NCI-H1417 (cell line): ENCODE measurements around the gene ENDOU.

ENCODE experiments used
- DNase-seq, 3 experiments: peaks; one replicate each; lab custom pipeline; 2025; lab: John Stamatoyannopoulos, UW

ENDOU gene, protein sequence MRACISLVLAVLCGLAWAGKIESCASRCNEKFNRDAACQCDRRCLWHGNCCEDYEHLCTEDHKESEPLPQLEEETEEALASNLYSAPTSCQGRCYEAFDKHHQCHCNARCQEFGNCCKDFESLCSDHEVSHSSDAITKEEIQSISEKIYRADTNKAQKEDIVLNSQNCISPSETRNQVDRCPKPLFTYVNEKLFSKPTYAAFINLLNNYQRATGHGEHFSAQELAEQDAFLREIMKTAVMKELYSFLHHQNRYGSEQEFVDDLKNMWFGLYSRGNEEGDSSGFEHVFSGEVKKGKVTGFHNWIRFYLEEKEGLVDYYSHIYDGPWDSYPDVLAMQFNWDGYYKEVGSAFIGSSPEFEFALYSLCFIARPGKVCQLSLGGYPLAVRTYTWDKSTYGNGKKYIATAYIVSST

GRCh38 chr12:47725091-47725772, at the start of gene ENDOU:
ENDOU (minus strand) TSS chr12:47725490; CDS start chr12:47725413, 77 bp downstream.
- DNase-seq, result no peak

GRCh38 chr12:47774663-47775062, 49.4 kb upstream of the ENDOU start:
- DNase-seq, result no peak

DNA sequence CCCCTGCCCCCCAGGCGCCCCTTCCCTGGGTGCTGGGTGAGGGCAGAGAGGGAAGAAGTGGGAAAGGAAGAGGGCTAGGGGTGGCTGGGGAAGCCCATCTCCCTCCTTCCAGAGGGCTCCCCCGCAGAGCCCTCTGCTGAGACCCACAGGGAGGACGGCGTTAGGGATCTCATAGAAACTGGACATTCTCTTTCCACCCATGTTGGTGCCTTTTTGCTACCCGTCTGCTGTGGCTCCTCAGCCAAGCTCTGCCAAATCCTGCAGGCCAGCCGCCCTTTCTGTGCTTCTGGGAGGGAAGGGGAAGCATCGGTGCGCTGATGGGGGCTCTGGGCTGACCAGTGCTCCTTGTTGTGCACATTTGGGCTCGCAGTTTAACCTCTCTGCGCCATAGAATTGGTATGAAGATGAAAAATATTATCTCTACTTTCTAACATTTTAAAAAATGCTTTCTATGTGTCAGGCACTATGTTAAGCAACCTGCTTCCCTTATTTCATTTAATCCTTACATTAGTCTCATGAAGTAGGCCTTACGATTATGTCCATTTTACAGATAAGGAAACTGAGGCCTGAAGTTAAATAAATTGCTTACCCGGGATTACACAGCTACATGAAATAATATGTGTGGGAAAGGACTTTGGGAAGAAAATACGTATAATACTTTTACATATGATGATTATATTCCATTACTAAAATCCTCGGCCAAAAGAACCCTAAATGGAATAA, 48.7 kb upstream of the ENDOU start:
- peak in 1 of 3 experiments; percentile 74 for DNase-seq

DNA sequence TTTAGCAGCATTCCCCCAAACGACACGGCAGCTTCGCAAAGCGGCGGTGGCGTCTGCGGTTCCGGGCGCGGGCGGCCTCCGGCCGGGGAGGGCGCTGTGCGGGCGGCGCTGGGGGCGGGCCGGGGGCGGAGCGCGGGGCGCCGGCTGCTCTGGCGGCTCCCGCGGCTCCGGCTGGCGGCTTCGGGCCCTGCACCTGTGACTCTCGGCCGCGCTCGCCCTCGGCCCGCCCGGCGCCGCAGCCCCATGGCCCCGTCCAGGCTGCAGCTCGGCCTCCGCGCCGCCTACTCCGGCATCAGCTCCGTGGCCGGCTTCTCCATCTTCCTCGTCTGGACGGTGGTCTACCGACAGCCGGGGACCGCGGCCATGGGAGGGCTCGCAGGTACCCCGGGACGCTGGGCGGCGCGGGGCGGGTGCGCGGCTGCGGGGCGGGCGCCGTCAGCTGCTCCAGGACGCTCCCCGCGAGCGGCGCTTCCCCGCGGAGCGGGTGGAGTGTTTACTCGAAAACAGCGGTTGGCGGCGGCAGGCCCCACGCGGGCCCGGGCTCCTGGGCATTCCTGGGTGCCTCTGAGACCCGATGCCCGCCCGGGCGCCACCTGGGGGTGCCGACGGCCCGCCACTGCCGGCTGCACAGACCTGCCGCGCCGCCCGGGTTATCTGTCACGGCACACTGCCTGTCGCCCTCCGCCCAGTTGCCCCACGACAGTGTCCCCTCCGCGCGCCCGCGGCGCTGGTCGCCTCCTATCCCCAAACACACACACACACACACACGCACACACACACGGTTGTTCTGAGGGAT, 48.0 kb upstream of the ENDOU start, which contains the start of gene SLC48A1:
SLC48A1 (plus strand) TSS at position 177 of the 796 bp plus-strand sequence; CDS start at position 244, 67 bp downstream.
- DNase-seq, result peak; percentile 81 to 85 (median 82)

DNA sequence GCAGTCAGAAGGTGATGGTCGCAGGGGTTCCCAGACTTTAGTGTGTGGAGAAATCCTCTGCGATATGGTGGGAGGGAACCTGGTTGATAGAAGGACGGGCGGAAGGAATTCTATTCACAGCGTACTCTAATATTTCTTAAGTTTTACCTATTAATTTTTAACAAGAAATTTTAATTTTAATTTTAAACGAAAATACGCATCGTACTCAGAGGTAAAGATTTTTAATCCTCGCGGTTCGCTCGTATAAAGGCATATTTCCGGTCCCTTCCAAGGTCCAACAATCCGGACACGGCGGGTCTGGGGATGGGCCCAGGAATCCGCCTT, 47.4 kb upstream of the ENDOU start:
- DNase-seq, result no peak

- no peak for DNase-seq
Observed at GRCh38 chr12:47772094-47772660, 46.9 kb upstream of the ENDOU start.

DNA sequence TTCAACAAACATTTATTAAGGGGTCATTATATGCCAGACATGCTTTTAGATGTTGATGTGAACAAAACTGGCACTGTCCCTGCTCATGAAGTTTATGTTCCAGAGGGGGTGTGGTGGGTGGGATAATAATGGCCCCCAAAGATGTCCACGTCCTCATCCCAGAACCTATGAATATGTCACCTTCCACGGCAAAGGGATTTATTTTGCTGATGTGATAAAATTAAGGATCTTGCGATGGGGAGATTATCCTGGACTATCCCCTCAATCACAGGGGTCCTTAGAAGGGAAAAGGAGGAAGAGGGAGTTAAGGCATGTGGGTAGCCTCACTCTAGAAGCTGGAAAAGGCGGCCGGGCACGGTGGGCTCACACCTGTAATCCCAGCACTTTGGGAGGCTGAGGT, 46.0 kb upstream of the ENDOU start:
- DNase-seq, result no peak

DNA sequence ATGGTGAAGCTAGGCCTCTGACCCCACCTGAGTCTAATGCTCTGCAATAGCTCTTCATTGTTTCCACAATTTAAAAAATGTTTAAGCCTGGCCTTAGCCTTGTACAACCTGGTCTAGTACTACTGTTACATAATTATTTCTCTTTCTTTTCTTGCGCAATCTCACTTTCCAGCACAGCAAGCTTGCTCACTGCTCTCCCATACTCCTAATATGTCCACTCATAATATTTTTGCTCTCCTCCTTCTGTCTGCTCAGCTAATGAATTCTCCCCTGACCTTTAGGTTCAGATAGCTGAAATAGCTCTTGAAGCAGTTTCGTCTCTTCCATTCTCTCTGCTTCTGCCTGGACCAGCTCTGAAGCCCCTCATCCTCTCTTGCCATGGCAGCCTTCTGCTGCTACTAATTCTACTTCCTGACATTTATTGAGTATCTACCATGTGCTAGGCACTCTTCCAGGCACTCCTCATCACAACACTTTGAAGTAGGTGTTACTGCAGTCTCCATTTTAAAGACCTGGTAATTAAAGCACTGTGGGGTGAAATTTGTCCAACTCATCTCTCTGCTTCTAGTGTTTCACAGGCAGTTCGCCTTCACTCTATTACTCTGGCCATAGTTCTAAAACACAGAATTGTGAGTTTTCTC, 44.9 kb upstream of the ENDOU start:
- DNase-seq, result no peak

DNA sequence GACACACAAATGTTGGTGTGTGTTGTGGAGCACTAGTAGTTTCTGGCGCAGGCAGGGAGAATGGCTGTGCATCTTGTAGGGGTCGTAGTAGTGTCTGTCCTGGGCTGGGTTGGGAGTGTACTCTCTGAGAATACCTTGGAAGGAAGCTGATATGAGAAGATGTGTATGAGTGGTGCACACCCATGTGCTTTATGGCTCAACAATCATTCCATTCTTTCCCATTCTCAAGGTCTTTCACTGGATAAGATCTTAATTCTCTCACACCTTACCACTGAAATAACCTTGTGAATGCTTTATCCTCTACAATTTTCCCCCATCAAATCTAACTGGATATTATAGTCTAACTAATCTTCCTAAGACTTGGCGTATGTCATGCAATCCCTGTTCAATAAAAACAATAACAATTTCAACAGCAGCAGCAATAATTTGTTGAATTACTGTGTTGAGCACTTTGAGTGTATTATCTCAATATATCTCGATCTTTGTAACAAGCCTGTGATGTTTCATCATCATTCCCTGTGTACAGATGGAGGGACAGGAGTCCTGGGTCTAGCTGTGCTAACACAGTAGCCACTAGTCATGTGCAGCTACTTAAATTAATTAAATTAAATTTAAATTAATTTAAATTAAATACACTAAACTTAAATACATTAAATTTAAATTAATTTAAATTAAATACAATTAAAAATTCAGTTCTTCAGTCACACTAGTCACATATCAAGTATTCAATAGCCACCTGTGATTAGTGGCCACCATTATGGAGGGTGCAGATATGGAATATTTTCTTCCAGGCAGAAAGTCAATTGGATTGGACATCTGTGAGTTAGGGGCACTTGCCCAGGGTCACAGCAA, 44.2 kb upstream of the ENDOU start:
- no peak for DNase-seq

DNA sequence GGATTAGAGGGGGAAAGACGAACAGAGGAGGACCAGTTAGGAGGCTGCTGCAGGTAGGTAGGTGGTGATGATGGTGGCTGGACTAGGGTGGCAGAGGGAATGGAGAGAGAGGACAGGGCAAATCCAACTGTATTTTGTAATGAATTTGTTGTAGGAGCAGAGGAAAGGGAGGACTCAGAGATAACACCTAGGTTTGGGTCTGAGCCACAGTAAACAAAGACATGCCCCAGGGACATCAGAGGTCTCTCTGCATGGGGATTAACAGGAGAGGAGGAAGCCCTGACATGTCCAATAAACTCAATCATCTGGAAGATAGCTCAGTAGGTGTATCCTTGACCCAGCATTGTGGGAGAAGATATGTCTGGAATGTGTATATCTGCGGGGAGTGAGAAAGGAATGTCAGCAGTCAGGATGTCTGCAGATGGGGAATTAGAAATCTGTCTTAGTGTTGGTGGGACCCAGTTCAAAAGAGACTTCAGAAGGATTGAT, 43.1 kb upstream of the ENDOU start:
- peak in 1 of 3 experiments; percentile 16 for DNase-seq

GRCh38 chr12:47767216-47767724, 42.0 kb upstream of the ENDOU start:
- peak; percentile 34 to 75 (median 40) for DNase-seq

- DNase-seq, result no peak
Observed at GRCh38 chr12:47766502-47767215, 41.4 kb upstream of the ENDOU start.

GRCh38 chr12:47763481-47764346, 38.4 kb upstream of the ENDOU start:
- no peak for DNase-seq

DNA sequence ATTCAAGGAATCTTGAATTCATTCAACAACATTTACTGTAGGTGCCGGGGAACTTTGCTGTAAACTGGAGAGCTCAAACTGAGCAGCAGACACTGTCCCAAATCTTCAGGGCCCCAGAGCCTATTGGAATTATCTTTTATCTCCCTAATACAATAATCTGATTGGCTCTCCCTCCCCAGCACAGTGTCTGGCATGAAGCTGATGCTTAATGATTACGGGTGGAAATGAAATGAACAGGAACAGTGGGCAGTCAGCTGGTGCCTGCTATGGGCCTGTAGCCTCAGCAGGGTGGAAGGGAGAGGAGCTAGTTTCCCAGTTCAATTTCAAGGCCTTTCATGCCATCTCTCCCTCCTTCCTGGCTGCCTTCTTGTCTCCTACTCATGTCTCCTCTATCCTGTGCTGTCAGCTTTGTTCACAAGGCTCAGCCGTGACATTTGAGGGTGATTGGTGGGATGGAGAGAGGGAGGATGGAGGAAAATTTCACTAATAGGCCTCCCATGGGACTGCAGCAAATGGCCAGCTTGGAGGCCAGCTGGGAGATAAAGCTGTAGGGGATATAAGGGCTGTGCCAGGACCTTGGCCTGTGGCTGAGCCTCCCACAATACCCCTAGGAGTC, 37.7 kb upstream of the ENDOU start:
- DNase-seq, result no peak

DNA sequence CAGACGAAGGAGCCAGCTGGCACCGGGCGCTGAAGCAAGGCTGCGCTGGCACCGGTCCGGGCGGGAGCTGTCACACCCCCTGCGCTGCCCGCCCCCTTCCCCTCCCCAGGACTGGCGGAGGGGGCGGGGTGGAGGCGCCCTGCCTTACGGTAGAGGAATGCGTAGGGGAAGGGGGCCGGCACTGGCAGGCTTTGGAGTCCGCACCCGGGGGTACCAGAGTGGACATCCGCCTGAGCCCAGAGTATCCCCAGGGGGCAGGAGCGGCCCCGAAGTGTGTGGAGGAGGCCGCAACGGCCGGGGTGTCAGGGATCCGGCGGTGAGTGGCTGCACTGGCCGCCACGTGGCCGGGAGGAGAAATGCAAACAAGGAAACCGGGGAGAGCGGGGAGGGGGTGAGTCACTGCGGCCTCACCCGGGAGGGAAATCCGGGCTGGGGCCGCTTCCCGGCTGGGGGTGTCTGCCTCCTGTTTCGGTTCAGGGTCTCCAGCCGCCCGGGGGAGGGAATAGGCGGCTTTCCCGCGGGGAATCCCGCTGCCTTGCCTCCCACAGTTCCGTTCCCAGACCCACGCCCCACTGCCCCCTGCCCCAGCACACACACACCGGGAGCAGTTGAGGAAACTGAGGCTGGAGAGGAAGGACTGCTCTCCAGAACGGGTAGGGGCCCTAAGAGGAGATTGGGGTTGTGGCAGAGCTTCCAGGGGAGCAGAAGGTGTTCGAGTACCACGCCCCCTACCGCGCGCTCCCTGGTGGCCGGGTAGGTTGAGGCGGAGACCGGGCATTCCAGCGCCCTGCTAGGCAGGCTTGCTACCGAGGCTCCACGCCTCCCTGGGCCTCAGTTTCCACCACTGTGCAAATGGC, 33.8 kb upstream of the ENDOU start, which contains the start of gene RAPGEF3:
RAPGEF3 (minus strand) TSS at position 47 of the 857 bp plus-strand sequence. CDS start 324 bp downstream, outside the sequence.
- peak; percentile 47 to 82 (median 78) for DNase-seq

DNA sequence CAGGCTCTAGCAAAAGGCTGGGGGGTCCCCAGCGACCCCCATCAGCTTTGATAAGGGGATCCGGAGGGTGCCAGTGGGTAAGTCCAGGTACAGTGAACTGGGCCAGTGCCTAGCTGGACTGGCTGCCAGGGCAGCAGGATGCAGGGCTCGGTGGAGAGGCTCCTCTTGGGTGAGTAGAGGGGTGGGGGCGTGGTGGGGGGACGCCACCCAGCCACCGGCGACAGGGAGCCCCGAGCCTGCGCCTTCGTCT, 33.2 kb upstream of the ENDOU start:
- DNase-seq, result no peak
